PFSK-1 (cell line): ENCODE results near the gene APOL4.

ENCODE experiments used
- FOXP2 ChIP-seq: optimal IDR thresholded peaks from 2 replicates; pipeline ENCODE3; 2011; ENCODE audit warnings: borderline replicate concordance, control low read depth, inconsistent platforms; ENCODE audit not compliant: insufficient read depth; ENCODE audit errors: extremely low read length, extremely low read depth
- POLR2AphosphoS5 ChIP-seq: IDR thresholded peaks from 2 replicates; pipeline ENCODE4 v1.6.1; 2012; ENCODE audit warnings: low read depth, mild to moderate bottlenecking, control low read depth, low read length, moderate library complexity
- SIN3A ChIP-seq: IDR thresholded peaks from 2 replicates; pipeline ENCODE4 v1.6.1; 2012; ENCODE audit warnings: mild to moderate bottlenecking, low read length, moderate library complexity, borderline replicate concordance; ENCODE audit not compliant: insufficient read depth
- TAF1 ChIP-seq: IDR thresholded peaks from 2 replicates; pipeline ENCODE4 v1.6.1; 2012; ENCODE audit warnings: low read length, control low read depth, borderline replicate concordance; ENCODE audit not compliant: insufficient read depth
- TF ChIP-seq, protein P1 (sequence below), 2 experiments: IDR thresholded peaks; 2 replicates each; pipeline versions ENCODE4 v1.6.1 to v1.8.0; 2011 to 2012; ENCODE audit warnings: low read depth in 2 of 2, low read length in 2 of 2, control low read depth in 1 of 2, inconsistent platforms in 1 of 2, mild to moderate bottlenecking in 1 of 2, moderate library complexity in 1 of 2; ENCODE audit not compliant: insufficient read depth in 1 of 2

APOL4 gene

GRCh38 chr22:36220451-36220921, 18.9 kb upstream of the APOL4 start:
- TF ChIP-seq POLR2AphosphoS5 (no peak), TAF1 (no peak), FOXP2 (no peak), SIN3A (no peak)
- TF ChIP-seq, protein P1, sequence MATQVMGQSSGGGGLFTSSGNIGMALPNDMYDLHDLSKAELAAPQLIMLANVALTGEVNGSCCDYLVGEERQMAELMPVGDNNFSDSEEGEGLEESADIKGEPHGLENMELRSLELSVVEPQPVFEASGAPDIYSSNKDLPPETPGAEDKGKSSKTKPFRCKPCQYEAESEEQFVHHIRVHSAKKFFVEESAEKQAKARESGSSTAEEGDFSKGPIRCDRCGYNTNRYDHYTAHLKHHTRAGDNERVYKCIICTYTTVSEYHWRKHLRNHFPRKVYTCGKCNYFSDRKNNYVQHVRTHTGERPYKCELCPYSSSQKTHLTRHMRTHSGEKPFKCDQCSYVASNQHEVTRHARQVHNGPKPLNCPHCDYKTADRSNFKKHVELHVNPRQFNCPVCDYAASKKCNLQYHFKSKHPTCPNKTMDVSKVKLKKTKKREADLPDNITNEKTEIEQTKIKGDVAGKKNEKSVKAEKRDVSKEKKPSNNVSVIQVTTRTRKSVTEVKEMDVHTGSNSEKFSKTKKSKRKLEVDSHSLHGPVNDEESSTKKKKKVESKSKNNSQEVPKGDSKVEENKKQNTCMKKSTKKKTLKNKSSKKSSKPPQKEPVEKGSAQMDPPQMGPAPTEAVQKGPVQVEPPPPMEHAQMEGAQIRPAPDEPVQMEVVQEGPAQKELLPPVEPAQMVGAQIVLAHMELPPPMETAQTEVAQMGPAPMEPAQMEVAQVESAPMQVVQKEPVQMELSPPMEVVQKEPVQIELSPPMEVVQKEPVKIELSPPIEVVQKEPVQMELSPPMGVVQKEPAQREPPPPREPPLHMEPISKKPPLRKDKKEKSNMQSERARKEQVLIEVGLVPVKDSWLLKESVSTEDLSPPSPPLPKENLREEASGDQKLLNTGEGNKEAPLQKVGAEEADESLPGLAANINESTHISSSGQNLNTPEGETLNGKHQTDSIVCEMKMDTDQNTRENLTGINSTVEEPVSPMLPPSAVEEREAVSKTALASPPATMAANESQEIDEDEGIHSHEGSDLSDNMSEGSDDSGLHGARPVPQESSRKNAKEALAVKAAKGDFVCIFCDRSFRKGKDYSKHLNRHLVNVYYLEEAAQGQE (IDR thresholded peaks at IDR 0.05; ENCODE audit: insufficient read depth in 1 of 2, low read depth in 2 of 2, low read length in 2 of 2), result no peak

GRCh38 chr22:36218648-36219193, 17.1 kb upstream of the APOL4 start:
- TF ChIP-seq, protein P1 (IDR thresholded peaks at IDR 0.05; ENCODE audit: insufficient read depth in 1 of 2, low read depth in 2 of 2, low read length in 2 of 2), result no peak
- TF ChIP-seq SIN3A (no peak), TAF1 (no peak), FOXP2 (no peak), POLR2AphosphoS5 (no peak)

GRCh38 chr22:36215981-36216380, 14.4 kb upstream of the APOL4 start:
- TF ChIP-seq, protein P1 (IDR thresholded peaks at IDR 0.05; ENCODE audit: insufficient read depth in 1 of 2, low read depth in 2 of 2, low read length in 2 of 2), result no peak
- TF ChIP-seq SIN3A (no peak), TAF1 (no peak), FOXP2 (no peak)

DNA sequence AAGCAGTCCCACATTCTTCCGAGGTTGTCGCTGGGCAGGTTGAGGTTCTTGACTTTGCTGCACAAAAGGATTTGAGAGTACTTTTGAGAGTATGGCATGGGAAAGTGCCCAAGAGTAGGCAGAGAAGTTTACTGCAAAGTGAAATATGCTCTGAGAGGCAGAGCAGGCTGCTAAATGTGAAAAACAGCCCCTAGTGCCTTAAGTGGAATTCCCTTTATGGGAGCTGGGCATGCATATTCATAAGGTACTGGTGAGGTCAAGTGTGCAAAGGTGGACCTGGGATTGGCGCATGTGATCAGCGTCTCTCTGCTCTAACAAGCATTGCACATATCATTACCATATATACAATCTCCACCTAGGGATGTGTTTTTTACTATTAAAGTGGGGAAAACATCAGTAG, 12.0 kb upstream of the APOL4 start:
- no peak for TF ChIP-seq SIN3A

DNA sequence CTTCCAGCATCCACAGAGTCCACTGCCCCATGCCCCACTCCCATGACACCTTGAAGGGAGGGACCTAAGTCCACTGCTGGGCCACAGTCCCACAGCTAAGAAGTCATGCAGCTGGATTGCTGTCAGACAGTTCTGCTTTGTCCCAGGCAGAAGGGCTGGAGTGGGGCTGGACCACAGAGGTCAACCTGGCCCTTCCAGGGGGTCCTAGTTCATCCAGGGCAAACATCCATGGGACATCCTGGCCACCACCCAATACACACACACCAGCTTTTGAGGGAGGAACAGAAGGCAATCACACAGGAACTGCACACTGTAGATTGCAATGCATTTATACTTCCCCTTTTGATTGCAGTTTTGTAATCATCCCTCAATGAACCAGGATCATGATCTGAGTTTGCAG, 11.3 kb upstream of the APOL4 start:
- TF ChIP-seq TAF1 (no peak), FOXP2 (no peak), POLR2AphosphoS5 (no peak), SIN3A (no peak)
- TF ChIP-seq, protein P1 (IDR thresholded peaks at IDR 0.05; ENCODE audit: insufficient read depth in 1 of 2, low read depth in 2 of 2, low read length in 2 of 2), result no peak
